ENCODE measurements around the gene KIF26A. TPM values are rescaled to one million over a fixed set of nuclear protein-coding genes. Genes with fewer than 3 reads are reported as not detected.
"Not testable (repeated sequence)": the region's sequence is repeated elsewhere in the genome, so short reads cannot be mapped to it uniquely, and the experiment has no call there.

KIF26A gene
- total RNA-seq, 1 donor from 2014 or later = 6.3 TPM

- Histone ChIP-seq H3K36me3 (ENCODE audit: control insufficient read depth in 3 of 3, insufficient read depth in 3 of 3, low read length in 3 of 3) (no peaks in the 10 kb centered on the region), H3K27ac (ENCODE audit: low read depth, low read length) (no peak overlapping the region), H3K9me3 (ENCODE audit: control insufficient read depth in 3 of 3, low read length in 3 of 3) (no peaks in the 10 kb centered on the region), H3K4me1 (ENCODE audit: control insufficient read depth in 3 of 3, insufficient read depth in 3 of 3, low read length in 3 of 3) (peaks cover 3 to 13% (median 5%) of the 10 kb centered on the region in 3 donors), H3K27me3 (ENCODE audit: control insufficient read depth in 3 of 3, insufficient read depth in 3 of 3, low read length in 3 of 3) (peaks cover 5 to 16% (median 16%) of the 10 kb centered on the region in 3 donors), H3K4me3 (ENCODE audit: low read length in 3 of 3) (no peak overlapping the region), H3K9ac (ENCODE audit: low read depth in 1 of 3, low read length in 3 of 3) (no peak overlapping the region)
These were observed 12.0 kb downstream of the KIF26A start for GRCh38 chr14:104150136-104151025.

DNA sequence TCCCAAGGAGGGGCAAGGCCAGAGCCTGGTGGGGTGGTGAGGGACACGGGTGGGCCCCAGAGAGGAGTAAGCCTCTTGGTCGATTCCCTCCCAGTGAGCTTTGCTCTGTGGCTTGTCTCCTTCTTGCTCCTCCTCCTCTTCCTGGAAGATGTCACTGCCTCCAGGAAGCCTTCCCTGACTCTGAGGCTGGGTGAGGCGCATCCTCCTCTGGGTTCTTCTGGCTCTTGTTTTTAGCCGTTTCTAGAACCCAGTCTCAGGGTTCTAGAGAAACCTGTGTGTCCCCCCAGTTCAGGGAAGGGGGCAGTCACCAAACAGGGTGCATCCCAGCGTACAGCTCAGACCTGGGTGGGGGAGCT lies 12.6 kb downstream of the KIF26A start:
- no peaks in the 10 kb centered on the region for H3K36me3 ChIP-seq (ENCODE audit: control insufficient read depth in 3 of 3, insufficient read depth in 3 of 3, low read length in 3 of 3)
- peaks cover 3 to 13% (median 5%) of the 10 kb centered on the region in 3 donors for H3K4me1 ChIP-seq (ENCODE audit: control insufficient read depth in 3 of 3, insufficient read depth in 3 of 3, low read length in 3 of 3)
- H3K4me3 ChIP-seq (ENCODE audit: low read length in 3 of 3) = no peak overlapping the region
- no peak overlapping the region for H3K9ac ChIP-seq (ENCODE audit: low read depth in 1 of 3, low read length in 3 of 3)
- peaks cover 5 to 15% (median 15%) of the 10 kb centered on the region in 3 donors for H3K27me3 ChIP-seq (ENCODE audit: control insufficient read depth in 3 of 3, insufficient read depth in 3 of 3, low read length in 3 of 3)
- no peak overlapping the region for H3K27ac ChIP-seq (ENCODE audit: low read depth, low read length)
- H3K9me3 ChIP-seq (ENCODE audit: control insufficient read depth in 3 of 3, low read length in 3 of 3) = no peaks in the 10 kb centered on the region

DNA sequence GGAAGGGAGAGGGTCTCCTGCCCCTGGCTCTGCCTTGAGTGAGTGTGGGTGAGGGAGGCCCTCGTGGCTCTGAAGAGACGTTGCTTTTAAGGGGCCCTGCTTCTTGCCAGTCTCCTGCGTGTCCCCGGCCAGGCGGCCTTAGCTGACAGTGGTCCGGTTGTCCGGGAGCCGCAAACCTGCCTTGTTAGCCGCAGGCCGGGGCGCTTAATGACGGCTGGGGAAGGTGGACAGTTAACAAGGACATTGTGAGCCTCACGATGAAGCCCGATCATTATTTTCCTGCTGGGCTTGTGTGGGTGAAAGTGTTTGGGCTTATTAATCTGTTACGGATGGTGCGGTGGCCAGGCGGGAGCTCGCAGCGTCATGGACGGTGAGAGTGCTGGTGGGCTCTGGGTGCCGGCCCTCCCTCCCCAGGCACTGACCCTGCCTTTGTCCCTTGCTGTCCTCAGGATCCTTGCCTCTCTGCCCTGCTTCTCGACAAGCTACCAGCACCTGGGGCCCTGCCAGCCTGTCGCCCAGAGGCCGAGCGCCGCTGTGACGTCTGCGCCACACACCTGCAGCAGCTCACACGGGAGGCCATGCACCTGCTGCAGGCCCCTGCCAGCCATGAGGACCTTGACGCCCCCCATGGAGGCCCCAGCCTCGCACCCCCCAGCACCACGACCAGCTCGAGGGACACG lies 13.3 kb downstream of the KIF26A start:
- H3K4me1 ChIP-seq (ENCODE audit: control insufficient read depth in 3 of 3, insufficient read depth in 3 of 3, low read length in 3 of 3) = peaks cover 3 to 13% (median 5%) of the 10 kb centered on the region in 3 donors

DNA sequence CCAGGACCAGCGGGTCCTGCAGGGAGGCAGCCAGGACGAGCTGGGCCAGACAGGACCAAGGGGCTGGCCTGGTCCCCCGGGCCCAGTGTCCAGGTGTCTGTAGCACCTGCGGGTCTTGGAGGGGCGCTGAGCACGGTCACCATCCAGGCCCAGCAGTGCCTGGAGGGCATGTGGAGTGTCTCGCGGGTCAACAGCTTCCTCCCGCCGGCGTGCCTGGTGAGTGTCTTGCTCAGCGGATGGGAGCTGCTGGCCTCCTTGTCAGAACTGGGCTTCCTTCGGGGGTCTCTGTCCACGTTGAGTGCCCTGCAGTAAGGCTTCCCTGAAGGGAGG lies 13.8 kb downstream of the KIF26A start:
- Histone ChIP-seq H3K9me3 (ENCODE audit: control insufficient read depth in 3 of 3, low read length in 3 of 3) (no peaks in the 10 kb centered on the region), H3K4me3 (ENCODE audit: low read length in 3 of 3) (no peak overlapping the region), H3K4me1 (ENCODE audit: control insufficient read depth in 3 of 3, insufficient read depth in 3 of 3, low read length in 3 of 3) (peaks cover 3 to 13% (median 5%) of the 10 kb centered on the region in 3 donors), H3K27me3 (ENCODE audit: control insufficient read depth in 3 of 3, insufficient read depth in 3 of 3, low read length in 3 of 3) (peaks cover 5 to 17% (median 15%) of the 10 kb centered on the region in 3 donors), H3K27ac (ENCODE audit: low read depth, low read length) (no peak overlapping the region), H3K36me3 (ENCODE audit: control insufficient read depth in 3 of 3, insufficient read depth in 3 of 3, low read length in 3 of 3) (no peaks in the 10 kb centered on the region), H3K9ac (ENCODE audit: low read depth in 1 of 3, low read length in 3 of 3) (no peak overlapping the region)

More for the DNA sequence above, 13.3 kb downstream of the KIF26A start:
- Histone ChIP-seq H3K27me3 (ENCODE audit: control insufficient read depth in 3 of 3, insufficient read depth in 3 of 3, low read length in 3 of 3) (peaks cover 5 to 17% (median 15%) of the 10 kb centered on the region in 3 donors), H3K4me3 (ENCODE audit: low read length in 3 of 3) (no peak overlapping the region), H3K27ac (ENCODE audit: low read depth, low read length) (no peak overlapping the region), H3K36me3 (ENCODE audit: control insufficient read depth in 3 of 3, insufficient read depth in 3 of 3, low read length in 3 of 3) (no peaks in the 10 kb centered on the region), H3K9me3 (ENCODE audit: control insufficient read depth in 3 of 3, low read length in 3 of 3) (no peaks in the 10 kb centered on the region), H3K9ac (ENCODE audit: low read depth in 1 of 3, low read length in 3 of 3) (no peak overlapping the region)

GRCh38 chr14:104152686-104153393 lies 14.5 kb downstream of the KIF26A start:
- H3K27me3 ChIP-seq (ENCODE audit: control insufficient read depth in 3 of 3, insufficient read depth in 3 of 3, low read length in 3 of 3) = peaks cover 5 to 15% (median 12%) of the 10 kb centered on the region in 3 donors
- H3K9ac ChIP-seq (ENCODE audit: low read depth in 1 of 3, low read length in 3 of 3) = no peak overlapping the region
- H3K4me1 ChIP-seq (ENCODE audit: control insufficient read depth in 3 of 3, insufficient read depth in 3 of 3, low read length in 3 of 3) = peaks cover 3 to 10% (median 5%) of the 10 kb centered on the region in 3 donors
- no peaks in the 10 kb centered on the region for H3K9me3 ChIP-seq (ENCODE audit: control insufficient read depth in 3 of 3, low read length in 3 of 3)
- no peaks in the 10 kb centered on the region for H3K36me3 ChIP-seq (ENCODE audit: control insufficient read depth in 3 of 3, insufficient read depth in 3 of 3, low read length in 3 of 3)
- no peak overlapping the region for H3K27ac ChIP-seq (ENCODE audit: low read depth, low read length)
- no peak overlapping the region for H3K4me3 ChIP-seq (ENCODE audit: low read length in 3 of 3)

DNA sequence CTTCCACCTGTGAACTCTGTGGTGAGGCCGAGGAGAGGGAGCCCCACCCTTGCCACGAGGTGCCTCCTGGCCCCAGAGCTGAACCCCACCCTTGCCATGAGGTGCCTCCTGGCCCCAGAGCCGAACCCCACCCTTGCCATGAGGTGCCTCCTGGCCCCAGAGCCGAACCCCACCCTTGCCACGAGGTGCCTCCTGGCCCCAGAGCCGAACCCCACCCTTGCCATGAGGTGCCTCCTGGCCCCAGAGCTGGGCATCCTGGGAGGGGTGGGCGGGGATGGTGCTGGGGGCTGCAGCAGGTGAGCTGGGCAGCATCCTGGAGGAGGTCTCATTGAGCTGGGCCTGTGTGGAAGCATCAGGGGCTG lies 15.0 kb downstream of the KIF26A start:
- not testable (repeated sequence) for H3K9ac ChIP-seq (ENCODE audit: low read depth in 1 of 3, low read length in 3 of 3); H3K4me1 ChIP-seq (ENCODE audit: control insufficient read depth in 3 of 3, insufficient read depth in 3 of 3, low read length in 3 of 3); H3K4me3 ChIP-seq (ENCODE audit: low read length in 3 of 3); H3K27ac ChIP-seq (ENCODE audit: low read depth, low read length); H3K36me3 ChIP-seq (ENCODE audit: control insufficient read depth in 3 of 3, insufficient read depth in 3 of 3, low read length in 3 of 3); H3K9me3 ChIP-seq (ENCODE audit: control insufficient read depth in 3 of 3, low read length in 3 of 3)
- H3K27me3 ChIP-seq (ENCODE audit: control insufficient read depth in 3 of 3, insufficient read depth in 3 of 3, low read length in 3 of 3) = peaks cover 5 to 15% (median 12%) of the 10 kb centered on the region in 3 donors

GRCh38 chr14:104154246-104154645 lies 15.9 kb downstream of the KIF26A start:
- Histone ChIP-seq H3K27ac (ENCODE audit: low read depth, low read length) (no peak overlapping the region), H3K4me3 (ENCODE audit: low read length in 3 of 3) (no peak overlapping the region), H3K9ac (ENCODE audit: low read depth in 1 of 3, low read length in 3 of 3) (no peak overlapping the region), H3K36me3 (ENCODE audit: control insufficient read depth in 3 of 3, insufficient read depth in 3 of 3, low read length in 3 of 3) (no peaks in the 10 kb centered on the region), H3K27me3 (ENCODE audit: control insufficient read depth in 3 of 3, insufficient read depth in 3 of 3, low read length in 3 of 3) (peaks cover 5 to 15% (median 12%) of the 10 kb centered on the region in 3 donors), H3K9me3 (ENCODE audit: control insufficient read depth in 3 of 3, low read length in 3 of 3) (no peaks in the 10 kb centered on the region), H3K4me1 (ENCODE audit: control insufficient read depth in 3 of 3, insufficient read depth in 3 of 3, low read length in 3 of 3) (peaks cover 3 to 6% (median 5%) of the 10 kb centered on the region in 3 donors)

DNA sequence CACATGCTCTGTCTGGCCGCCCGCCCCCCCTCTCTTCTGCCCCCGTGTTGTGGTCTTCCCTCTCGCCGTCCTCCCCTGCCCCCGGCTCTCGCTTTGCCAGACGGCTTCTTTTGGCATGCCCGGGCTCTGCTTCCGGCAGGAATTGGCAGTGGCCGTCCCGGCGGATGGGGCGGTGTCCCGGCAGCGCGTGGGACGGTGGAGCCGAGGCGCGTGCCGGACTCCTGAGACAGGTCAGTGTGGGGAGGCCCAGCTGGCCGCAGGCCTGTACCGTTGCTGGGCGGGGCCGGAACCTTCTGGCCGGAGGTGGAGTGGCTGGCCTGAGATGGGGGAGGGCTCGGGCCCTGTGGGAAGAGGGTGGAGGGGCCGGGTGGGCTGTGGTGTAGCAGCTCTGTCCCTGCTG lies 17.1 kb downstream of the KIF26A start:
- no peak overlapping the region for H3K9ac ChIP-seq (ENCODE audit: low read depth in 1 of 3, low read length in 3 of 3)

GRCh38 chr14:104156142-104156541 lies 17.8 kb downstream of the KIF26A start:
- no peaks in the 10 kb centered on the region for H3K36me3 ChIP-seq (ENCODE audit: control insufficient read depth in 3 of 3, insufficient read depth in 3 of 3, low read length in 3 of 3)
- no peak overlapping the region for H3K4me3 ChIP-seq (ENCODE audit: low read length in 3 of 3)
- peaks cover 5 to 8% (median 6%) of the 10 kb centered on the region in 3 donors for H3K27me3 ChIP-seq (ENCODE audit: control insufficient read depth in 3 of 3, insufficient read depth in 3 of 3, low read length in 3 of 3)
- peaks cover 0 to 3% (median 0%) of the 10 kb centered on the region in 3 donors for H3K4me1 ChIP-seq (ENCODE audit: control insufficient read depth in 3 of 3, insufficient read depth in 3 of 3, low read length in 3 of 3)
- H3K9ac ChIP-seq (ENCODE audit: low read depth in 1 of 3, low read length in 3 of 3) = no peak overlapping the region
- H3K27ac ChIP-seq (ENCODE audit: low read depth, low read length) = no peak overlapping the region
- no peaks in the 10 kb centered on the region for H3K9me3 ChIP-seq (ENCODE audit: control insufficient read depth in 3 of 3, low read length in 3 of 3)

More for the DNA sequence above, 17.1 kb downstream of the KIF26A start:
- Histone ChIP-seq H3K4me1 (ENCODE audit: control insufficient read depth in 3 of 3, insufficient read depth in 3 of 3, low read length in 3 of 3) (peaks cover 0 to 3% (median 1%) of the 10 kb centered on the region in 3 donors), H3K27ac (ENCODE audit: low read depth, low read length) (no peak overlapping the region), H3K4me3 (ENCODE audit: low read length in 3 of 3) (no peak overlapping the region), H3K27me3 (ENCODE audit: control insufficient read depth in 3 of 3, insufficient read depth in 3 of 3, low read length in 3 of 3) (peaks cover 5 to 13% (median 11%) of the 10 kb centered on the region in 3 donors), H3K36me3 (ENCODE audit: control insufficient read depth in 3 of 3, insufficient read depth in 3 of 3, low read length in 3 of 3) (no peaks in the 10 kb centered on the region), H3K9me3 (ENCODE audit: control insufficient read depth in 3 of 3, low read length in 3 of 3) (no peaks in the 10 kb centered on the region)
